Activated naive CD4-positive, alpha-beta T cell treated with anti-CD3 and anti-CD28 coated beads, Interleukin-2, amount 50 U/mL, for 16 hours (primary cell): Measurements from ENCODE around the gene ATF4.

Experiments used
- DNase-seq: peaks from one replicate; pipeline ENCODE4 v3.0.0-alpha.2; 2020

Gene ATF4

GRCh38 chr22:39520226-39521105 is at the start of gene ATF4:
ATF4 (plus strand) TSS chr22:39520562; CDS start chr22:39521446, 884 bp downstream.
- DNase-seq, result peak; percentile 91

- no peak for DNase-seq
These were observed 48.8 kb upstream of the ATF4 start for GRCh38 chr22:39471381-39472141.

- DNase-seq, result no peak
These were observed 47.5 kb upstream of the ATF4 start for GRCh38 chr22:39472570-39473556.

GRCh38 chr22:39473851-39474250 is 46.5 kb upstream of the ATF4 start:
- DNase-seq, result no peak

- DNase-seq, result no peak
These were observed 45.8 kb upstream of the ATF4 start for GRCh38 chr22:39474351-39475111.

- no peak for DNase-seq
These were observed 45.0 kb upstream of the ATF4 start for GRCh38 chr22:39475337-39475736.

GRCh38 chr22:39475902-39476301 is 44.5 kb upstream of the ATF4 start:
- DNase-seq, result no peak

GRCh38 chr22:39476664-39477063 is 43.7 kb upstream of the ATF4 start:
- DNase-seq, result no peak

- DNase-seq, result no peak
These were observed 42.8 kb upstream of the ATF4 start for GRCh38 chr22:39477542-39477941.

GRCh38 chr22:39478441-39478850 is 41.9 kb upstream of the ATF4 start:
- no peak for DNase-seq

GRCh38 chr22:39479254-39479653 is 41.1 kb upstream of the ATF4 start:
- DNase-seq, result no peak

- DNase-seq, result no peak
These were observed 39.8 kb upstream of the ATF4 start for GRCh38 chr22:39480557-39480956.

GRCh38 chr22:39481054-39481453 is 39.3 kb upstream of the ATF4 start:
- DNase-seq, result no peak

- DNase-seq, result no peak
These were observed 38.8 kb upstream of the ATF4 start for GRCh38 chr22:39481595-39481994.

- no peak for DNase-seq
These were observed 37.6 kb upstream of the ATF4 start for GRCh38 chr22:39482768-39483167.

- DNase-seq, result no peak
These were observed 33.2 kb upstream of the ATF4 start for GRCh38 chr22:39486951-39487825.

GRCh38 chr22:39487826-39488520 is 32.4 kb upstream of the ATF4 start:
- DNase-seq, result no peak

- no peak for DNase-seq
These were observed 31.7 kb upstream of the ATF4 start for GRCh38 chr22:39488563-39489083.

- no peak for DNase-seq
These were observed 31.0 kb upstream of the ATF4 start for GRCh38 chr22:39489094-39490068.
